ENCODE data around the gene CHST15.

GRCh38 chr10:124096494-124096893 lies 3.1 kb upstream of the CHST15 start:
- TF ChIP-seq POLR2A (IDR thresholded peaks at IDR 0.05; ENCODE audit: low read depth, low read length): no peak
- no peak for TF ChIP-seq TAF1 (IDR thresholded peaks at IDR 0.05; ENCODE audit: low read depth, low read length)
- TF ChIP-seq POLR2AphosphoS5 (IDR thresholded peaks at IDR 0.05; ENCODE audit: low read depth, low read length): no peak

Data from GM12891 (cell line).